ENCODE data around the gene LIPJ.

The LIPJ gene

GRCh38 chr10:88598055-88598454 lies 11.5 kb downstream of the LIPJ start:
- no peak for DNase-seq

- no peak for DNase-seq
Observed at GRCh38 chr10:88608052-88608732, 21.6 kb downstream of the LIPJ start.

DNA sequence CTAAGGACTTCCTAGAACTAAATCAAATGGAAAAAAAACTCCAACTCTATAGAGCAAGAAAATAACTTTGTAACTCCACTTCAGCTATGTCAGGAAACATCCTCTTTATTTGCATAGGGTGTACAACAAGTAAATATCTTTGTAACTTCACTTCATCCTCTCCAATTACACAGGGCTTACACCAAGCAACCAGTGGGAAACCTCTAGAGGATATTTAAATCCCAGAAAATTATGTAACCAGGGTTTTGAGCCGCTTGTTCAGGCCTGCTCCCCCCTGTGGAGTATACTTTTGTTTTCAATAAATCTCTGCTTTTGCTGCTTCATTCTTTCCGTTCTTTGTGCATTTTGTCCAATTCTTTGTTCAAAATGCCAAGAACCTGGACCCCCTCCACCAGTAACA lies 22.2 kb downstream of the LIPJ start:
- no peak for DNase-seq

- DNase-seq, result no peak
Observed at GRCh38 chr10:88616250-88616977, 29.9 kb downstream of the LIPJ start.

- no peak for DNase-seq
Observed at GRCh38 chr10:88617772-88618300, 31.3 kb downstream of the LIPJ start.

DNA sequence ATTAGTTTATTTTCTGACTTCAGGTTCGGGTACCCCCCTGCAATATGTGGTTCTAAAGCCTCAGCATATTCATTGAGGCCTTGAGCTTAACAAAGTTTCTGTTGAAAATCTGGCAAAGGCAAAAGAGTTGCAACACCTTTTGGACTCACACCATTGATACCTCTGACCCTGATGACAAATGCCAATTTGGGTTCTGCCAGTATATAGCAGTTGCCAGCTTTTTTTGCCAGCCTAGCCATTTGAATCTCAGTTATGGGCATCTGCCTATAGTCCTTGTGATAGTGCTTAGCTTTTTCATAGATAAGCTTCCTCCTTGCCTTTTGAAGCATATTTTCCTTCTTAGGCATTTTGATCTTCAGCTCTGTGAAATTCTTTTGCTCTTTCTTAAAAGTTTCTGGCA lies 31.9 kb downstream of the LIPJ start:
- no peak for DNase-seq

- no peak for DNase-seq
Observed at GRCh38 chr10:88620441-88620840, 33.9 kb downstream of the LIPJ start.

- no peak for DNase-seq
Observed at GRCh38 chr10:88623835-88624234, 37.3 kb downstream of the LIPJ start.

GRCh38 chr10:88624840-88625239 lies 38.3 kb downstream of the LIPJ start:
- DNase-seq, result no peak

GRCh38 chr10:88640186-88640585 lies 53.6 kb downstream of the LIPJ start:
- DNase-seq, result no peak

DNA sequence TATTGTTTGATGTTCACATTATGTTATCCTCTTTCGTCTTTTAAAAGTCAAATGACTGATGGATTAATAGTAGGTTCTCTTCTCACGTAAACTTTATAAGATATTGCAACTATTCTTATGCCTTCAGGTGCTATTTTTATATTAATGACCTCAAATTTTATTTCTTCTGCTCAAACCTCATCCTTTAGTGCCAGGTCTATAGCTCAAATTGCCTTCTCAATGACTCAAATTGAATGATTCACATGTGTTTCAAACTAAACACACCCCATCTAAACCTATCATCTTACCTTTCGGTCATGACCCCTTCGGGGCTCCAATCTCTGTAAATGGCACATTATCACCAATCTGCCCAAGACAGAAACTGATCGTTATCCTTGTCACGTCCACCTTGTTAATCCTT lies 55.6 kb downstream of the LIPJ start:
- DNase-seq, result no peak

- DNase-seq, result no peak
Observed at GRCh38 chr10:88642963-88643362, 56.4 kb downstream of the LIPJ start.

DNA sequence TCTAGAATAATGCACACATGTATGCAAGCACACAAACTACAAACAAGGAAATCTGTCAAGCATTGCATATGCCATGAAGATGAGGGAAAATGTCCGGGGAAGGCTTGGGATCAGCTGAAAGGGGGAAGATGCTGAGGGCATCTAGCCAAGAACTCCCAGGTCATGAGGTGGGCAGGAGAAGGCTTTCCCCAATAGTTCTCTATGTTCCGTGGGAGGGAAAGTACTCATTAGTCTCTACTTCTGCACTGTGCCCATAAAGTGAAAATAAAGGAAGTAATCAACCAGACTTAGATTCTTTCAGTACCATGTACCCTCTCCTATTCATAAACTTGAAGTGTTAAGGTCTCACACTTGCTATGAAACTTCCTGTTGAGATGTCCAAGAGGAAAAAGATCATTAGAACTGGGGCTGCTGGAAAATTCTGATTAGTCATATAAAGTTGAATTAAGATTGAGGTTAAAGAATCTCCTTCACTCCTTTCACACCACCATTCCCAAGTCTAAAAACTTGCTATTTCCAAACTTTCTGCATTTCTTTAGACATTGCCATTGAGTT lies 60.6 kb downstream of the LIPJ start:
- DNase-seq, result no peak

DNA sequence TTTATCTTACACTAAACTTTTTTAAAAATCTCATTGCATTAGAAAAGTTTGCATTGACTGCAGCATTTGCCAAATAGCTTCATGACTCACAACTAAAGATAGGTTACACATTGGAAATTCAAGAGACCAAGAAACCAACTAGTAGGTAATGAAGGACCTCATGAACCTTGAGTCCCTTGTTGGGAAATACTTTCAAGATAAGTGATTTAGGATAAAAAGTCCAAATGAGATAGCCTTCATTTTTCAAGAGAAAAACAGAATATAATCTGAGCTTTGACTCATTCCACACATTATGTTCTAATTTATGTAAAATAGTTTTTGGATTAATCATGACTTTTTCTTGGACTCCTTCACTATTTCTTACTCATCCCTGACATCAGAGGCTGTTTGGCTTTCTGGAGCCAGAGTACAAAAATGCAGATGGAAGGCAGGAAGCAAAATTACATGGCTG lies 64.6 kb downstream of the LIPJ start:
- no peak for DNase-seq

DNA sequence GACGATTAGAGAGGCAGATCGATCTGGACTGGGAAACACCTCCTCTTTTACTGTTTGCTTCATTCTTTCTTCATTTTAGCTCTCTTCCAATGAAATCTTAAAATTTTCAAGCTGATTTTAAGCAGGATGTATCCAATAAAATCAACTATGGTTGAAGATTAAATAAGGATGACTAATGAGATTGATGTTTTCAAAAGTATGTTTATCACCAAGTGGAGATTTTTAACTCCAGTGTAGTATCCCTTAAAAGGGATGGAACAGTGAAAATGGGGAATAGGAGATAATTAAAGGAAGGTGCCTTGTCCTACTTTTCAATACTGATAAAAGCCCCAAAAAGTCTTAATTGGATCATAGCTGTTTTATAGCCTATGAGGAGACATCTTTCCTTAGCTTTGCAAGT lies 66.1 kb downstream of the LIPJ start:
- no peak for DNase-seq

Data from NK-92 treated with Interleukin-12 subunit alpha and Interleukin-12 subunit beta, amount 100 ng/mL, for 24 hours (cell line).